GM18861 (cell line): ENCODE results near the gene CERS3.

Source experiments
- ATAC-seq: cut with Tn5 transposase; IDR thresholded peaks from one replicate; pipeline ENCODE4 v1.9.1; 2021; ENCODE audit not compliant: unreplicated experiment

Gene CERS3

GRCh38 chr15:100385300-100386050, 143.3 kb downstream of the CERS3 start:
- ATAC-seq, result no peak

- ATAC-seq, result no peak
Observed at GRCh38 chr15:100384108-100384410, 144.7 kb downstream of the CERS3 start.

DNA sequence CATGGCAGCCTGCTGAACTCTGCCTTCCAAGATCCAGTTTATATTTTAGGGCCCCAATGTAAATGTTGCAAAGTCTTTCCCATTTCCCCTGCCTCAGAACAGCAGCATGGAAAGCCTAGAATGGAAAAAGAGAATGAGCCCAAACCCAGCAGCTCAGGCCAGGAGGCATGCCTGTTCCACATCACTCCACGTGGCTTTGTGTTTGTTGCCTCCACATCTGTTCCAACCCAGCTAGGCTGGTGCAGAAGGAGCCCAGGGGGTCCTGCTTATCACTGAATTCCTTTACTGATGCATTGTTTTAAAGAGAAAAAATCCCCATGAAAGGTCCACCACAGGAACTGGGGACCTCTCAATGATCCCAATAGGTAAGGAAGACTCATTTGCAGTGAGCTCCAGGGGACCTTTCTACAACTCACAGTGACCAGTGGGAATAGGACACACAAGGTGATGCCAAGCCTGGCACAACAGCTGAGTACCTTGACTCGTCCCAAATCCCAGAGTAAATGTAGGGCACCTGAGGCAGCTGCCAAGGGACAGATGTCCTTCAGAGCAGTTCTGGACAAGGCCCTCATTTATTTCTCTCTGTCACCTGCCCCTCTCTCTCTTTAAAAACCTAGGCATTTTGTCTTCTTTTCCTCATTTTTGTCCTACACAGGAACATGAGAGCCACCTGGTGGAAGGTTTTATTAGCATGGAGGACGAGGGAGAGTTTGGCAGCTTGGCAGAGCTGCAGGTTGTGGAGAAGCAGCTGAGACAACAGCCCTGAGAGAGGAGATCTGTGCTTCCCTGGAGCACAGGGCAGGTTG, 145.2 kb downstream of the CERS3 start:
- no peak for ATAC-seq

DNA sequence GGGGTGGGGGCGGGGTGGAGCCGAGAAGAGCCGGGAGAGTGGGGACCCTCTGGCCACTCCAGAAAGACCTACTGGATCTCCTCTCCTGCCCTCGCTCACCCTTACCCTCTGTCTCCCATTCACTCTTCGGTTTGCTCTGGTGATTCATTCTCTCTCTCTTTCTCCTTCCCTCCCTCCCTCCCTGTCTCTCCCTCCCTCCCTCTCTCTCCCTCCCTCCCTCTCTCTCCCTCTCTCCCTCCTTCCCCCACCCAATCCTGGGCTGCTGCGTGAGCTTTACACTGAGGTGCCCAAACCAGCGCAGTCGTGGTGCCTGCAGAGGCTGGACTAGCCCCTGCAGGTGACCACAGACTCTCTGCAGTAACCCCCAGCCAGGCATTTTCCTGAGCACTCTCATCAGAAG, 154.8 kb downstream of the CERS3 start:
- no peak for ATAC-seq

GRCh38 chr15:100373120-100373896, 155.4 kb downstream of the CERS3 start:
- no peak for ATAC-seq

GRCh38 chr15:100372739-100373119, 156.0 kb downstream of the CERS3 start:
- no peak for ATAC-seq

DNA sequence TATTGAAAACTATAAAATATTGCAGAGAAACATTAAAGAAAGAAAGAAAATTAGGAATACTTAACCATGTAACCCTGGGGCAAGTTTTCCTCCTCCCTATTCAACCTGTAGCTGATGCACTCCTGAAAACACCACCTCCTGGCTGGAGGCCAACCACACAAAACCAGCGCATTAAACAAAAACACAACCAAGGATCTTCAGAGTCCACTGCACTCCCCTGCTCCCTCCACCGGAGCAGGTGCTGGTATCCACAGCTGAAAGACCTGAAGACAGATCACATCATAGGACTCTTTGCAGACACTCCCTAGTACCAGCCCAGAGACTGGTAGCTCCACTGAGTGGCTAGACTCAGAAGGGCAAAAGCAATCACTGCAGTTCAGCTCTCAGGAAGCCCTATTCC, 173.4 kb downstream of the CERS3 start:
- ATAC-seq, result no peak

DNA sequence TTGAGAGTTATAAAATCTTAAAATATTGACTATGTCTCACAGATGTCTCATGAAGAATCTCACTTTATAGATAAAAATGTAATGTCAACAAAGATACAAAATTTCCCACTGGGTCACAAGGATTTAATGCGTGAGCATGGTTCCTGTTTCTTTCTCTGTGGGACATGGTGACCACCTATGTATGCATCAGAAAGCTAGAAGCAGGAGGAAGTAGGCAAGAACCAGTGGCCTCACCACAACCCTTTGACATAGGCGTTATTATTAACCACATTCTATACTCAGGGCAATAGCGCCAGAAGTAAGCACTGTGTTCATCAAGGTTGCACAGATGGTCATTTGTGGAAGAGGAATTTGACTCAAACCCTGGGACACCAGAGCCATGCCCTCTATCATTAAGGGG, 175.3 kb downstream of the CERS3 start:
- ATAC-seq, result no peak

GRCh38 chr15:100350434-100351226, 178.1 kb downstream of the CERS3 start:
- ATAC-seq, result no peak
